ENCODE measurements around the gene MRPL58.

GRCh38 chr17:75005291-75005690 is 7.2 kb upstream of the MRPL58 start:
- TF ChIP-seq BRCA1 (IDR thresholded peaks at IDR 0.05; ENCODE audit: low read depth, low read length) (no peak), ELK1 (IDR thresholded peaks at IDR 0.05; ENCODE audit: low read depth, low read length) (no peak), ZZZ3 (IDR thresholded peaks at IDR 0.05; ENCODE audit: control insufficient read depth, insufficient read length, low read depth) (no peak)

All from GM12878 (cell line).